Colonic mucosa (tissue), 4 donors: ENCODE data around the gene ZNF552. TPM values are rescaled to one million over a fixed set of nuclear protein-coding genes. Genes with fewer than 3 reads are reported as not detected.

Experiments
- DNase-seq: peaks from one replicate; pipeline ENCODE4 v3.0.0-alpha.2; 2020
- H3K27ac ChIP-seq: fragments of 200-600 bp; one replicate; pipeline ENCODE4 v1.8.0; 2021
- H3K27me3 ChIP-seq: fragments of 200-600 bp; one replicate; pipeline ENCODE4 v1.8.0; 2021
- H3K36me3 ChIP-seq: fragments of 200-600 bp; one replicate; pipeline ENCODE4 v1.8.0; 2021
- H3K4me1 ChIP-seq: fragments of 200-600 bp; one replicate; pipeline ENCODE4 v1.8.0; 2021; ENCODE audit warnings: mild to moderate bottlenecking
- H3K4me3 ChIP-seq: fragments of 200-600 bp; one replicate; pipeline ENCODE4 v1.8.0; 2021
- H3K9ac ChIP-seq, 2 donors: one replicate each; pipeline ENCODE4 v1.7.0; 2013; ENCODE audit warnings: control low read depth in 2 of 2, low read depth in 2 of 2, low read length in 2 of 2
- H3K9me3 ChIP-seq: fragments of 200-600 bp; one replicate; pipeline ENCODE4 v1.8.0; 2021
- CTCF ChIP-seq: fragments of 200-600 bp; IDR thresholded peaks from one replicate; pipeline ENCODE4 v1.8.0; 2022; ENCODE audit warnings: antibody characterized with exemption, mild to moderate bottlenecking
- intact Hi-C: fragments of 100-400 bp; cut with DNase I; formaldehyde crosslinking; loops from one replicate; pipeline ENCODE4 v1.14.1; 2022
- total RNA-seq, 2 donors: library from RNA; stranded (reverse); fragmentation: NEBNext Ultra II Directional in 1 of 2; extraction: Animal tissue kit (Norgen Biotek cat#: 25700) in 1 of 2; gene quantifications; one replicate each; pipeline ENCODE4 v1.2.1, GENCODE V29; 2021
- donor health status: healthy.
- donor health status: DM: no; HTN: no; CAD: no.
- donor health status: DM: no; HTN: no; CAD: no.

The ZNF552 gene
- total RNA-seq, 2 donors from 2014 or later = 21.7 to 24.8 TPM

GRCh38 chr19:57789288-57789687 is 25.4 kb downstream of the ZNF552 start:
- Histone ChIP-seq H3K4me3 (no peak overlapping the region), H3K27me3 (no peaks in the 10 kb centered on the region), H3K9me3 (no peaks in the 10 kb centered on the region), H3K36me3 (no peaks in the 10 kb centered on the region), H3K27ac (no peak overlapping the region), H3K4me1 (no peaks in the 10 kb centered on the region), H3K9ac (no peak overlapping the region)
- TF ChIP-seq CTCF = no peak
- DNase-seq = no peak
- intact Hi-C loops = no loop called here

GRCh38 chr19:57788114-57788692 is 26.5 kb downstream of the ZNF552 start:
- Histone ChIP-seq H3K9me3 (no peaks in the 10 kb centered on the region), H3K4me3 (no peak overlapping the region), H3K27me3 (no peaks in the 10 kb centered on the region), H3K27ac (no peak overlapping the region), H3K4me1 (no peaks in the 10 kb centered on the region), H3K36me3 (no peaks in the 10 kb centered on the region), H3K9ac (no peak overlapping the region)
- intact Hi-C loops = no loop called here
- DNase-seq = no peak
- TF ChIP-seq CTCF = no peak

GRCh38 chr19:57786906-57787305 is 27.8 kb downstream of the ZNF552 start:
- no peaks in the 10 kb centered on the region for H3K36me3 ChIP-seq
- DNase-seq = no peak
- no peaks in the 10 kb centered on the region for H3K9me3 ChIP-seq
- intact Hi-C loops = no loop called here
- no peak overlapping the region for H3K4me3 ChIP-seq
- H3K4me1 ChIP-seq = no peaks in the 10 kb centered on the region
- no peak overlapping the region for H3K9ac ChIP-seq
- no peaks in the 10 kb centered on the region for H3K27me3 ChIP-seq
- TF ChIP-seq CTCF = no peak
- no peak overlapping the region for H3K27ac ChIP-seq

GRCh38 chr19:57786286-57786685 is 28.4 kb downstream of the ZNF552 start:
- Histone ChIP-seq H3K27ac (no peak overlapping the region), H3K9me3 (no peaks in the 10 kb centered on the region), H3K4me3 (no peak overlapping the region), H3K36me3 (no peaks in the 10 kb centered on the region), H3K4me1 (no peaks in the 10 kb centered on the region), H3K27me3 (no peaks in the 10 kb centered on the region), H3K9ac (no peak overlapping the region)
- intact Hi-C loops = no loop called here
- no peak for TF ChIP-seq CTCF
- no peak for DNase-seq

GRCh38 chr19:57779220-57779845 is 35.4 kb downstream of the ZNF552 start:
- intact Hi-C loops = no loop called here
- no peak overlapping the region for H3K9ac ChIP-seq
- H3K27me3 ChIP-seq = no peaks in the 10 kb centered on the region
- peaks cover 10% of the 10 kb centered on the region for H3K36me3 ChIP-seq
- no peak for DNase-seq
- no peaks in the 10 kb centered on the region for H3K4me1 ChIP-seq
- no peak overlapping the region for H3K27ac ChIP-seq
- peaks cover 8% of the 10 kb centered on the region for H3K9me3 ChIP-seq
- no peak overlapping the region for H3K4me3 ChIP-seq
- TF ChIP-seq CTCF = no peak
